Neural cell (in vitro differentiated cells): ENCODE results near the gene ADARB1. TPM values are rescaled to one million over a fixed set of nuclear protein-coding genes. Genes with fewer than 3 reads are reported as not detected.

Experiments
- H2AFZ ChIP-seq: fragments of 200-600, 300-800 bp; sonication (generic), shearing (Covaris generic); 2 replicates; pipeline ENCODE4 v1.6.0; 2014; ENCODE audit warnings: low read depth, mild to moderate bottlenecking, antibody characterized with exemption, low read length, moderate library complexity
- H3F3A ChIP-seq: fragments of 200-600 bp; shearing (Covaris generic); 2 replicates; pipeline ENCODE4 v1.6.1; 2016; ENCODE audit warnings: mild to moderate bottlenecking, moderate library complexity, mixed read lengths, antibody characterized with exemption, low read length; ENCODE audit not compliant: insufficient read depth, poor library complexity, severe bottlenecking
- H3K27ac ChIP-seq: fragments of 200-600, 300-800 bp; sonication (generic), shearing (Covaris generic); 2 replicates; pipeline ENCODE4 v1.5.1; 2014; ENCODE audit warnings: mild to moderate bottlenecking, low read length, moderate library complexity
- H3K27me3 ChIP-seq: fragments of 300-800, 200-600 bp; sonication (generic), shearing (Covaris generic); 2 replicates; pipeline ENCODE4 v1.6.0; 2014; ENCODE audit warnings: mild to moderate bottlenecking, low read depth, low read length, moderate library complexity; ENCODE audit not compliant: insufficient read depth
- H3K36me3 ChIP-seq: fragments of 300-800, 200-600 bp; sonication (generic), shearing (Covaris generic); 2 replicates; pipeline ENCODE4 v1.5.1; 2014; ENCODE audit warnings: mild to moderate bottlenecking, antibody characterized with exemption, low read length, moderate library complexity; ENCODE audit not compliant: insufficient read depth
- H3K4me2 ChIP-seq: fragments of 300-800, 200-600 bp; sonication (generic), shearing (Covaris generic); 2 replicates; pipeline ENCODE4 v1.6.0; 2014; ENCODE audit warnings: mild to moderate bottlenecking, low read length
- H3K4me3 ChIP-seq: fragments of 300-800, 200-600 bp; sonication (generic), shearing (Covaris generic); 2 replicates; pipeline ENCODE4 v1.5.1; 2014; ENCODE audit warnings: mild to moderate bottlenecking, low read length, moderate library complexity
- H3K79me2 ChIP-seq: fragments of 200-600 bp; shearing (Covaris generic); replicated peaks from 2 replicates; pipeline ENCODE4 v1.6.0; 2014; ENCODE audit warnings: mild to moderate bottlenecking, low read length, moderate library complexity; ENCODE audit not compliant: insufficient read depth
- H3K9ac ChIP-seq: fragments of 300-800, 200-600 bp; sonication (generic), shearing (Covaris generic); 2 replicates; pipeline ENCODE4 v1.6.1; 2016; ENCODE audit warnings: mild to moderate bottlenecking, low read length, mixed read lengths
- H3K9me2 ChIP-seq: fragments of 200-600 bp; shearing (Covaris generic); 2 replicates; pipeline ENCODE4 v1.6.1; 2016; ENCODE audit warnings: mild to moderate bottlenecking, low read length, mixed read lengths; ENCODE audit not compliant: insufficient read depth
- H3K9me3 ChIP-seq: fragments of 200-600, 300-800 bp; sonication (generic), shearing (Covaris generic); 2 replicates; pipeline ENCODE4 v1.6.1; 2016; ENCODE audit warnings: mild to moderate bottlenecking, mixed run types, low read length, moderate library complexity, mixed read lengths
- H4K20me1 ChIP-seq: fragments of 200-600 bp; shearing (Covaris generic); 2 replicates; pipeline ENCODE4 v1.6.1; 2016; ENCODE audit warnings: mild to moderate bottlenecking, mixed run types; ENCODE audit not compliant: insufficient read depth
- EP300 ChIP-seq: fragments of 450-650 bp; conservative IDR thresholded peaks from 2 replicates; pipeline ENCODE4 v1.6.1; 2014; ENCODE audit warnings: antibody characterized with exemption, mild to moderate bottlenecking, moderate library complexity; ENCODE audit not compliant: poor library complexity, severe bottlenecking
- EZH2 ChIP-seq: fragments of 200-600, 300-800 bp; shearing (Covaris generic), sonication (generic); IDR thresholded peaks from 2 replicates; pipeline ENCODE4 v1.6.1; 2014; ENCODE audit warnings: antibody characterized with exemption, low read length, borderline replicate concordance, mild to moderate bottlenecking; ENCODE audit not compliant: insufficient read depth, poor library complexity, severe bottlenecking
- MXI1 ChIP-seq: fragments of 450-650 bp; conservative IDR thresholded peaks from 2 replicates; pipeline ENCODE4 v1.6.1; 2014; ENCODE audit warnings: antibody characterized with exemption, mild to moderate bottlenecking; ENCODE audit not compliant: poor library complexity, severe bottlenecking
- POLR2AphosphoS5 ChIP-seq: IDR thresholded peaks from 2 replicates; pipeline ENCODE4 v1.6.1; 2012
- RAD21 ChIP-seq: fragments of 450-650 bp; conservative IDR thresholded peaks from 2 replicates; pipeline ENCODE4 v1.6.1; 2014; ENCODE audit warnings: antibody characterized with exemption, mild to moderate bottlenecking, moderate library complexity
- REST ChIP-seq: IDR thresholded peaks from 2 replicates; pipeline ENCODE4 v1.6.1; 2012; ENCODE audit warnings: borderline replicate concordance
- SMC3 ChIP-seq: fragments of 450-650 bp; conservative IDR thresholded peaks from 2 replicates; pipeline ENCODE4 v1.6.1; 2014; ENCODE audit warnings: antibody characterized with exemption, mild to moderate bottlenecking, moderate library complexity; ENCODE audit not compliant: poor library complexity
- TAF1 ChIP-seq: IDR thresholded peaks from 2 replicates; pipeline ENCODE4 v1.6.1; 2012; ENCODE audit warnings: low read depth
- polyA plus RNA-seq: library from polyadenylated mRNA; depleted of rRNA; stranded (reverse); fragments of >200 nt; gene quantifications from 2 replicates; pipeline ENCODE4 v1.2.3, GENCODE V29; 2014
- TF ChIP-seq, protein P1 (sequence below): fragments of 450-650 bp; IDR thresholded peaks from 2 replicates; pipeline ENCODE4 v1.5.1; 2014; ENCODE audit warnings: antibody characterized with exemption, mild to moderate bottlenecking, moderate library complexity; ENCODE audit not compliant: poor library complexity, severe bottlenecking

The ADARB1 gene
- polyA plus RNA-seq, 1 donor from 2014 or later: 8.9 TPM

DNA sequence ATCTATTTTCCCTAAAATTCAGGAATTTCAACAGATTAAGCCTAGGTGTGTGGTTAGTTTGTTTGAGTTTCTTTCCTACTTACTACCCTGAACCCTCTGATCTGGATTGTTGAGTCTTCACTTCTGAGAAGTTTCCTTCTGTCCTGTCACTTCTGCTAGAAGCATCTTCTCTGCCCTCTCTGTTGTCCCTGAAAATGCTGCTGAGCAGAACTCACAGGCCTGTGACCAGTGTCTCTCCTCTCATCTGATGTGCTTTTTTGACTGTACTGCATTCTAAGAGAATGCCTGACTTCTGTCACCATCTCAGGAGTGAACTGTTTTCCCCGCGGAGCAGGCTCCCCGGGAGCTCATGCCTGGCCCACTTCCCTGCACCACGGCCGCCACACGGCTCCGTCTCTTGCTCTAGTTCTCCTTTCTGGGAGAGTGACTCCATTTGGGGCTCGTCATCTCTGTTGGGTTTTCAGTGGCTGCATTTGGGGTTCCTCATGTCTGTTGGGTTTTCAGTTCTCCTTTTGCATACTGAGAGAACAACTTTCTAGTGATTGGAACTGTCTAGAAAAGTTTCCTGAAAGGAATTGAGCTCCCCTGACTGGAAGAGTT is 135.4 kb downstream of the ADARB1 start:
- H2AFZ ChIP-seq: no peak overlapping the region
- no peaks in the 10 kb centered on the region for H3K27me3 ChIP-seq
- no peak overlapping the region for H3K9ac ChIP-seq
- no peaks in the 10 kb centered on the region for H3K9me3 ChIP-seq
- H3K36me3 ChIP-seq: no peaks in the 10 kb centered on the region
- H3K4me3 ChIP-seq: no peak overlapping the region
- H3F3A ChIP-seq: no peaks in the 10 kb centered on the region
- no peaks in the 10 kb centered on the region for H4K20me1 ChIP-seq
- no peaks in the 10 kb centered on the region for H3K79me2 ChIP-seq
- H3K9me2 ChIP-seq: no peaks in the 10 kb centered on the region
- no peak overlapping the region for H3K27ac ChIP-seq
- H3K4me2 ChIP-seq: no peak overlapping the region
- no peak for TF ChIP-seq TAF1
- no peak for TF ChIP-seq REST
- TF ChIP-seq, protein P1, sequence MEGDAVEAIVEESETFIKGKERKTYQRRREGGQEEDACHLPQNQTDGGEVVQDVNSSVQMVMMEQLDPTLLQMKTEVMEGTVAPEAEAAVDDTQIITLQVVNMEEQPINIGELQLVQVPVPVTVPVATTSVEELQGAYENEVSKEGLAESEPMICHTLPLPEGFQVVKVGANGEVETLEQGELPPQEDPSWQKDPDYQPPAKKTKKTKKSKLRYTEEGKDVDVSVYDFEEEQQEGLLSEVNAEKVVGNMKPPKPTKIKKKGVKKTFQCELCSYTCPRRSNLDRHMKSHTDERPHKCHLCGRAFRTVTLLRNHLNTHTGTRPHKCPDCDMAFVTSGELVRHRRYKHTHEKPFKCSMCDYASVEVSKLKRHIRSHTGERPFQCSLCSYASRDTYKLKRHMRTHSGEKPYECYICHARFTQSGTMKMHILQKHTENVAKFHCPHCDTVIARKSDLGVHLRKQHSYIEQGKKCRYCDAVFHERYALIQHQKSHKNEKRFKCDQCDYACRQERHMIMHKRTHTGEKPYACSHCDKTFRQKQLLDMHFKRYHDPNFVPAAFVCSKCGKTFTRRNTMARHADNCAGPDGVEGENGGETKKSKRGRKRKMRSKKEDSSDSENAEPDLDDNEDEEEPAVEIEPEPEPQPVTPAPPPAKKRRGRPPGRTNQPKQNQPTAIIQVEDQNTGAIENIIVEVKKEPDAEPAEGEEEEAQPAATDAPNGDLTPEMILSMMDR: no peak
- TF ChIP-seq EP300: no peak
- TF ChIP-seq SMC3: no peak
- TF ChIP-seq RAD21: no peak
- TF ChIP-seq MXI1: no peak
- TF ChIP-seq POLR2AphosphoS5: no peak
- no peak for TF ChIP-seq EZH2

DNA sequence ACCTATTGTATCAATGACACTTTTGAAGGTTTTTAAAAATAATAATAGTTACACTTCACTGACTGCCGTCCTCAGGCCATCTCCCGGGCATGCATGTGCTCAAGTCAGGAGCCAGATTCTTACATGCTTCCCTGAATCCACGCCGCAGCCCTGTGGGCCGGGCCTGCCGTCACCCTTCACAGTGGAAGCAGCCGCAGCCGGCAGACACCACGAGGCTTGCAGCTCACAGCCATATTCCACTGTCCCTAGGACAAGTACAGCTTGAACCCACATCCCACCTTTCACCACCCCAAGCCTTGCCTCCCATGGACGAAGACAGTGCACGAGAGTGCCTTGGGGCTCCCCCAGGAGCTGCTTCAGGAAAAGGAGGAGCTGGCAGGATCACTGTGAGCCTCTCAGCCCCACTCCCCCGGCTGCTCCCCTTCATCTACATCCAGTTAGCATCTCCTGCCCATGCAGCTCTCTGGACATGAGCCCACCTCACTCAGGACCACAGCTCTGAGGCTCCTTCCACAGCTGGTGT is 136.1 kb downstream of the ADARB1 start:
- no peak overlapping the region for H3K9ac ChIP-seq
- H4K20me1 ChIP-seq: no peaks in the 10 kb centered on the region
- H3K27ac ChIP-seq: no peak overlapping the region
- H3F3A ChIP-seq: no peaks in the 10 kb centered on the region
- H3K79me2 ChIP-seq: no peaks in the 10 kb centered on the region
- H2AFZ ChIP-seq: no peak overlapping the region
- TF ChIP-seq EP300 (no peak), REST (no peak), EZH2 (no peak), TAF1 (no peak)
- TF ChIP-seq, protein P1: no peak
- H3K9me3 ChIP-seq: no peaks in the 10 kb centered on the region
- H3K4me2 ChIP-seq: no peak overlapping the region
- no peaks in the 10 kb centered on the region for H3K36me3 ChIP-seq
- no peak overlapping the region for H3K4me3 ChIP-seq
- H3K9me2 ChIP-seq: no peaks in the 10 kb centered on the region
- H3K27me3 ChIP-seq: no peaks in the 10 kb centered on the region
